Stimulated activated CD8-positive, alpha-beta memory T cell treated with anti-CD3 and anti-CD28 coated beads, Interleukin-12 subunit alpha, Interleukin-12 subunit beta, amount 100 ng/mL, for 24 hours (primary cell): ENCODE results near the gene XYLT1.

Experiments used
- DNase-seq: peaks from one replicate; pipeline ENCODE4 v3.0.0-alpha.2; 2020; ENCODE audit errors: extremely low read depth

Gene XYLT1

DNA sequence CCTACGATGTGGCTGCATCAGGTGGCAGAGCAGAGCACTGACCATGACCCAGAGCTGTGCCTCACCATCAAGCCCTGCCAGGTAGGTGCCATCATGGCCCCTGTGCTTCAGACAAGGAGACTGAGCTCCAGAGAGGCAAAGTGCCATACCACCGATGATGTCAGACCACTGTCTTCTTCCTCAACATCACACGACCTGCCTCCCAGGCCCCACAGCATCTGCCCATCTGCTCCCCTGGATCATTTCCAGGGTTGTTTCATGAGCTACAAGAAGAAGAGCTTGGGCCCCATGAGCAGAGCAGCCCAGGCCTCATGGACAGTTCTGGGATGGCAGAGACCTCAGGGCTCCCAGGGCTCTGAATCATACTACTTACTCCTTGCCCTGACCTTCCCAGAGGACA is 9.9 kb downstream of the XYLT1 start:
- DNase-seq = no peak

DNA sequence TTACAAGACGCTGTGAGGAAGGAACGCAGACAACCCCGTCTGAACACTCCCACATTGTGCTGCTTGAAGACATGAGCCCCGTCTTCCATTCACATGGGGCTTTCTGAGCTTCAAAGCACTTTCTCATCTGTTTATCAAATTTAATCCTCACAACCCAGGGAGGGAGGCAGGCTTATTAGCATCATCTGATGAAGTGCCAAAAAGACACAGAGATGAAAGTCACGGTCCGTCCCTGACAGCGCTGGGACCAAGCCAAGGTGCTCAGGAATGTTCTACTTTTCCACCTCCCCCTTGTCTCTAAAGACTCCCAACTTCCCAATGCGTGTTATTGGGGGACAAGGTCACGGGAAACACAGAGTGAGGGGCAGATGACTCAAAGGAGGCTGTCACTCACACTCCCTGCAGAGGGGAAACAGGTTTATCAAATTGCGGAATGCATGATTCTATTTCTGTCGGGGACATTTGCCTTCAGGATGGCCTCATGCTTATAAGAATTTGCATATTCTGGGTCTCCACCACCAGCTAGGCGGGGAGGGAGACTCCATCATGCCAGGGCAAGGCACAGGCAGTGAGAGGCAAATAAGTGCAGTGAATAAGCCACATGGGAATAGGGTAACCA is 10.7 kb downstream of the XYLT1 start:
- DNase-seq = no peak

DNA sequence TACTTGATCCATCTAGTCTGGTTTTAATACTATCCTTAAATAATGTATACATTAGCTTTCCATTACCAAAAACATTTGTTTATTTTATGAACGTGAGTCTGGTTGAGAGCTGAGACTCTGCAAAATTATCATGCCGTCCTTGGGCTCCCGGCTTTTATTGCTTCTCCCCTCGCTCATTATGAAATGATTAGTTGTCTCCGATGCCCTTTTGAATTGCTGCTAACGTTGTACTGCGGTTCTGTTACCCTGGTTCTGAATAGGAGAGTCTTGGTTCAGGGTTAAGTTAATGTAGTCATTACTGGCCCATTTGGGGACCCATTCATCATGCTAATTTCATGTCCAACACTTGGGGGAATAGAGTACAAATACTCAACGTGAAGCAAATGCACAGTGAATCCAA is 12.8 kb downstream of the XYLT1 start:
- DNase-seq = no peak

DNA sequence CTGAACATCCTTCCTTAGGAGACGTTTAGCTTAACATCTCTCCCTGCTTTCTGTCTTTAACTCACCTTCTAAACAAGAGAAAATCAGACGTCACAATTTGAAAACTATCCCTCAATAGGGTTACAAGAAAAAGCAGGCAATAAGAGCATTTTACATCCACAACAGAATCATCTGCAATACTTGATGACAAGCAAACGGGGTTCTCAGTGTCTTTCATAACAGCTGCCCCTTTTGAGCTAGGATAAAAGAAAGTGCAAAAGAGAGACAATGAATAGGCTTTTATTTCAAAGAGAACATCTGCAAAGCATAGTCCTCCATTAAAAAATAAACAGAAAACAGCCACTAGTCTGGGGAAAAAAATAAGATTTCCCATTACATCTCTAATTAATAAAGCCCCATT is 13.2 kb downstream of the XYLT1 start:
- DNase-seq = no peak

DNA sequence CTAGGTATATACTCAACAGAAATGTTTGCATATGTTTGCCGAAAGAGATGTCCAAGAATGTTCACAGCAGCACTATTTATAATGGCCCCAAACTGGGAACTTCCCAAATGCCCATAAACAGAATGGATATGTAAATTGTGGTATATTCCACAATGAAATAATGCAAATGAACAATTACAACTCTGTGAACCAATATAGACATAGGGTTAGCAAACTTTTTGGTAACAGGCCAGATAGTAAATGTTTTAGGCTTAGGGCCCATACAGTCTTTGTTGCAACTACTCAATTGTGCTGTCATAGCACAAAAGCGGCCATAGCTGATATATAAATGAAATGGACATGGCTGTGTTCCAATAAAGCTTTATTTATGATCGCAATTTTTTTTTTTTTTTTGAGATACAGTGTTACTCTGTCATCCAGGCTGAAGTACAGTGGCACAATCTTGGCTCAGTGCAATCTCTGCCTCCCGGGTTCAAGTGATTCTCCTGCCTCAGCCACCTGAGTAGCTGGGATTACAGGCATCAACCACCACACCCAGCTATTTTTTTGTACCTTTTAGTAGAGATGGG is 16.5 kb downstream of the XYLT1 start:
- no peak for DNase-seq

DNA sequence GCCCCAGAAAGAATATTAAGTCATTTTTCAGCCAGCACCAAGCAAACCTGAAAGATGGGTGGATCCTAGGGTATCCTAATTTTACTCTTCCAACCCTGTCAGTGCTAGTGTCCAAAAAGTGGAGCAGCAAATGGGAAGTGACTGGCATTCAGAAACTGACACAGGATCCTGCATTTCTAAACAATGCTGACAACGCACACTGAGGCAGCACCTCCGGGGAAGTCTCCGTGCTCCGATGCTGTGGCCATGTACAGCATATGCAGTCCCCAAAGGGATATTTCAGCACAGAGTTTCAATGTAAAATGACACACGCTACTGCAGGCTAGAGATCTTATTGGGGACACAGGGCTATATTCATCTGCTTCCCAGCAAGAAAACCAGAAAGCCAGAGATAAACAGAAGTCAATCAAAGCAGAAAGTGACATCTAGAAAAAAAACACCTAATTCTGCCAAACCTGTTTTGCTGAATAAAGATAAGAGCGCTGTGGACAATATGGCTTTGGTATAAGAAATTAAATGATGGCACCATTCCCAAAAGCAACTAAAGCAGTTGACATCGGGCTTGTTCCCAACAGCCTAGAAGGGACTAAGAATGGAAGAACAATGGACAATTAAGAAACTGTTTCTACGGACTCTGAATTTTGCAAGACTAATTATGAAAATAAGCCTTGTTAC is 17.3 kb downstream of the XYLT1 start:
- DNase-seq = no peak

DNA sequence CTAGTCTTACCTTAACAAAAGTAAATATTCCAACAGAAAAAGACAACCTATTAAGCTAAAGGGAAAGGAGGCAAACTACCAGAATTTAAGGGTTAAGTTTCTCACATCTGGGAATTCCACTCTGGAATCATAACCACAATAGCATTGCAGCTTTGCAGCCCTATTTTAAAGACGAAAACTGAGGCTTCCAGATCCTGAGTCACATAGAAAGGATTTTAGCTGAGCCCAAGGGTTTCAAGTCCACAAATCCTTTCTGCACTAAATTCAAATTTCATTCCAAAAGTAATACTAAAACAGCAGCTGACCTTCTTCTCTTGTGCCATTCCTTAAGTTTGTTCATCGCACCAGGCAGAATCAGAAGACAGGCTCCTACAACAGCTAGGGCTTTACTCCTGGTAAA is 17.8 kb downstream of the XYLT1 start:
- no peak for DNase-seq

DNA sequence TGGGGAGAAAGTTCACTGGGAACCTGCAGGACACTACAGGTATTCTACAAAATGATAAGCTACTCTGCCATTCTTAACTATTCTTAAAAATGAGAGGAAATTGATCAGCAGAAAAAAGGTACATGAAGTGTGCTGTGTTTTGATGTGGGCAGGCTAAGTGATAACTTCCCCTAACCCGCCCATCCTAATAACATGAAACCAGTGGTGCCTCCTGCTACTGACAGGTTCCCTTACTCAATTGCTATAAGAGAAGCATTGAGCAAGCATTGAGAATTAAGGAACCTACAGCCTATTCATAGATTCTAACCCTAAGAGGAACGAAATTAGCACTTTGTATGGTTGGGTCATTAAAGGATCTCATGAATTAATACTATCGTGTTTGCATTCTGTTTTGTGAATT is 18.9 kb downstream of the XYLT1 start:
- no peak for DNase-seq

DNA sequence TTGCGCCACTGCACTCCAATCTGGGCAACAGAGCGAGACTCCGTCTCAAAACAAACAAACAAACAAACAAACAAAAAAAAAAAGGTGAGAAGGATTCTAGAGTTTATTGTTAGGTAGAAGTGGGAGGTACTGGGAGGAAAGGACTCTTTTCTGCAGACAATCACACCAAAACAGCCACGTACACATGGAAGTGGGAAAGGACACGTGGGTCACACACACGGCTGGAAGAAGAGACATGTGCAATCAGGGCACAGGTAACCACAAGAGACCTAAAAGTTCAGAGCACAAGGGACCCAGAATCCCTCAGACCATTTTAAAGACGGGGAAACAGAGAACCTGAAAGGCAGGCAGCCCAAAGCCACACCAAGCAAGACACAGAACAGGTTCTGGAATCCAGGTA is 20.5 kb downstream of the XYLT1 start:
- DNase-seq = no peak

DNA sequence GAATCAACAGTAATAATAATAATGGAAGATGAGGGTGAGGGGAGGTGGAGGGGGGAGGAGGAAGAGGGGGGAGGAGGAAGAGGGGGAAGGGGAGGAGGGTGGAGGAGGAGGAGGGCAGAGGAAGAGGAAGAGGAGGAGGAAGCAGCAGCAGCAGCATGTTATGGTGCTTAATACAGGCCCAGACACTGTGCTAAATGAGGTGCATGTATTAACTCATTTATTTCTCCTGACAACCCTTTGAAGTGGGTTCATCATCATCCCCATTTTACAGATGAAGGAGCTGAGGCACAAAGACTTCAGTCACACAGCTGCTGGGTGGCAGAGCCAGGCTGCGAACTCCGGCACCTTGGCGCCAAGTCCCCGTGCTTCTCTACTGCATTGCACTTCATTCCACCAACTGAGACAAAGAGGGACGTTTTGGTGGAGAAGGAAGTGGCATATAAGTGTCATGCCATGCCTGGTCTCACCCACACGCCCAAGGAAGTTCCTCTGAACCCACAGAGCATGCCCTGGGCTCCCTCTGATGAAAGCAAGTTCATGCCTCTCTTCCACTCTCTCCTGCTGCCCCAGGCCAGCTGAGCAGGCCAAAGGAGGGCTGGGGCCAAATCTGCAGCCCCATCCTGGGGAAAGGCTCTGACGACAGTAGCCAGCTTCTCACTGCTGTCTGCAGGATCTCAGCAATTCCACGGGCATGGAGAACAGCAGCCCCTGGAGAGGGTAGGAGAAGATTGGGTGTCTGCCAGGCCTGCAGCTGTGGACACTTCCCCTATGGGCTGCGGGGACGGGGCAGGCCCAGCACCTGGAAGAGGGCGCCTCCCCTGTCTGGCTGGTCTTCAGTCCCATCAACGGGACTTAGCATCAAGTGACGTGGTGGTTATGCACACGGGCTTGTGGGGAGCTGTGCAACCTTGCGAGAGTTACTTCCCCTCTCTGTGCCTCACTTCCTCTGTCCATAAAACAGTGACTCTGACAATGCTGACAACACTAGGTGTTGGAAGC is 21.8 kb downstream of the XYLT1 start:
- DNase-seq = no peak

DNA sequence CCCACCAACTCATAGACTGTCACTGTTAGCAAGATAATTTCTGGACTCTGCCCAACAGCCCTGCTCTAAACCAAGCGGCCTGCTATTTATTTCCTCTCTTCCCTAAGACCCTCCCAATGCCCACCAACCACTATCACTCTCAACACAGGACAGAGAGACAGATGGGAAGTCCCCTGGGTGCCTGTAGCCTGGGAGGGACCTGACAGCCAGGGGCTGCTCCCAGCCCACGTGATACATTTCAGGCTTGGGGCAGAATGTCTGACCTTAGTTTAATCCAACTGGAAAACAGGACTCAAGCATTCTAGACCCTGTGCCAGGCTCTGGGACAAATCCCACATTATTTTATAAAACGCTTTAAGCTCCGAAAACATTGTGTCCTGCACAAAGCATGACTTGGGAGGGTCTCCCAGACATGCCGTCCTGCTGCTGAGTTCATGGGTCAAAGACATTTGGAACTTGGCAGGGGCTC is 23.6 kb downstream of the XYLT1 start:
- DNase-seq = no peak

DNA sequence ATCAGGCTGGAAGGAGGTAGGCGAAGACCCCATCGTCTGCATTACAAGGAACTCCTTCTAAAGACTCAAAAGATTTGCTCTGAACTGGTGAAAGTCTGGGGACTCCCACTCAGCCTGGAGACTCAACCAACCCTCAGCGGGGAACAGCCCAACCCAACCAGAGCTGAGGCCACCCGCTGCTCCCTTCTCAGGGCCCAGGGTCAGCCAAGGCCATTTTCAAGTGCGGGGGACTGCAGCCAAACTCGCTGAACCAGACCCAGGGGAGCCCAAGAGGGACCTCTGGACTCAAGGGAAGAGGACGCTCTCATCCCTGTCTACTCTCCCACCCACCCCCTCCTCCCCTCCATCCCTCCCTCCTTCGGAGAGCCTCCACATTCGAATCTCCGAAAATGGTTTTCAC is 24.1 kb downstream of the XYLT1 start:
- no peak for DNase-seq

DNA sequence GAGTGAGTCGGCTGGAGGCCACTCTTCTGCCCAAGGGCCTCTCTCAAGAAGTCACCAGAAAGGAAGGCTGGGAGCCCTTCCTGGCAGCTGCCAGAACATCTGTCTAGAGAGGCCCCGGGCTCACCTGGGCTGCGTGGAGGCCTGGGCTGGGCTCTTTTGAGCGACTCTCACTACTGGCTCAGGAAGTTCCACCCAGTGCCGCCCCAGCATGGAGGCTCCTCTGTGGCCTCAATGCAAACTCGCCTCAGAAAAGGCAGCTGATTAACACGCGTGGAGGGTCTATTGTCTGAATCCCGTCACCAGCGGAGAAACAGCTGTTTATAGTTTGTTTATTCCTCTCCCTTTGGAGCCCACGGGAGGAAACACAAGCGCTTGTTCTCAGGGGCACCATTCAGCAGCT is 25.3 kb downstream of the XYLT1 start:
- no peak for DNase-seq

DNA sequence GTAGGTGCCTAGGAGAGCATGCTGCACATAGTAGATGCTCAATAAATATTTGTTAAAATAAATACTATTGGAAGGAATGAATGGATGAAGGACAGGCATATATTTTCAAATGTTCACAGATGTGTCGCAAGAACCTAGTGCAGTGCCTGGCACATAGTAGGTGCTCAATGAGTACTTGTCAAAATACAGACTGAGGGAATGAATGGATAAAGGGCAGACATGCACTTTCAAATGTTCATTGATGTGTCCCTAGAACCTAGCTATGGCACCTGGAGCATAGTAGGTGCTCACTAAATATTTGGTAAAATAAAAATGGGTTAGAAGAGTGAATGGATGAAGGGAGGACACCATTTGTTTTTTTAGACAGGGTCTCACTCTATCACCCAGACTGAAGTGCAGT is 26.1 kb downstream of the XYLT1 start:
- no peak for DNase-seq

DNA sequence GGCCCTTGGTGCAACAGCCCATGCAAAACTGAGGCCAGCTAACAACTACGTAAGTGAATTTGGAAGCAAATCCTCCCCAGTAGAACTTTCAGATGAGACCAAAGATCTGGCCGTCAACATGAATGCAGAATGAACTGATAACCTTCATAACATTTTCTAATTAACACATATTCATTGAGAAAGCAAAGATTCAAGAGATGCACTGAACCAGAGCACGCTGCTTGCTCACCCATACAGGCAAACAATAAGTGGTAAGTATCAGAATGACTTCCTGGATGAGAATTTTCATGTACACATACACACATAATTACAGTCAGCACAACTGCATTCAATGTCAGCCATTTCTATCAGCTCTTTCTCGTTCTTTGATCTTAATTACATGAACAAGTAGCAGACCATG is 30.6 kb downstream of the XYLT1 start:
- no peak for DNase-seq

DNA sequence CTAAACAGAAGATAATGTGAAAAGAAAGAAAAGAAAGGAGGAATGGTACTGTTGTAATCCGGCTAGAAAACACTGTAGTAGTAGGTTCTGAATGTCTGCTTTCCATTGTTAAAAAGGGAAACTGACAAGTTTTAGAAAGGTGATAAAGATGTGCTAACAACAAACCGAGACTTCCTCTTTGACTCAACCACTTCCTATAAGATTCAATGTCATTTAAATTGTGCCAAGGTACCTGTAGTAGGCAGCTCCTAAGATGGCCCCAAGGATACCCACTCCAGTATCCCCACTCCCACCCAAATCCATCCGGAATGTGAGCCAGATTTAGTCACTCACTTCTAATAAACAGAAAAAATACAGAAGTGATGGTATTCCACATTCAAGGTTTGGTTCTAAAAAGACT is 31.2 kb downstream of the XYLT1 start:
- no peak for DNase-seq

DNA sequence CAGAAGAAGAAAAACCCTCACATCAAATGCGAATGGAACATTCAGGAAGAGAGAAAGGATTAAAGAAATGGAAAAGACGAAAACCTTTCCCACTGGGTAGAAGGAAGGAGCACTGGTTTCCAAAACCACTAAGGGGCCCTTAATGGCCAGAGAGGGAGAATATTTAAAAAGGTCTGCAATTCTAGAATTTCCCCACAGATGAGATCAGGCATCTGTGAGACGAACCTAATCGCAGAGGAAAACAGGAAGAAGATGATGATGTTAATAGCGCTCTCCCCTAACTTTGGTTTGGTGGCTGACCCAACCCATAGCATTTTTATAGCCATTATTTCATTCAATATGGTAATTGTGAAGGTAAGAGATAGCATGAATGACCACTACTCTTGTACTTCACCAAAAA is 32.8 kb downstream of the XYLT1 start:
- no peak for DNase-seq

DNA sequence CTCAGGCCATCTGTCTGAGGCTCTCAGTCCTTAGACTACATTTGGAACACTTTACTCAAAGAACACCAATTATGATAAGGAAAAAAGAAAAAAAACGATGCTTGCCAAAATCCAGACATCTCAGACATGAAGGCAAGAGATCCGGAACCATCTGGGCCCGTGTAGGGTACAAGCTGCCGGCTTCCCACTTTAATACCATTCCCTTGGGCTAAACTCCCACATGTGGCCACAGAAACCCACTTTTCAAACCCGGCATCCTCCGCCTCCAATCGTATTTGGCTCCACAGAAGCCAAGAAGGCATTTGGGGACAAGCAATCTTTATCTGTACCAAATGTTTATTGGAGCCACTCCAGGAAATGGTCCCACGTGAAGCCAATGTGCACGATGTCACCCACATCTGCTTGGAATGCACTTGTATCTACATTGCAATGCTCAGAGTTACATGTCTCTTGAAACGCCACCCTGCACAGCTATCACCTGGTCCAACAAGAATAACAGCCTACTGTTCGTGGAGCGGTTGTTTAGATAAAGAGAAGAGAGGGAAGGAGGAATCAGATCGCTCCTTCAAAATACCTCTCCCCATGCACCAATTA is 33.5 kb downstream of the XYLT1 start:
- no peak for DNase-seq

DNA sequence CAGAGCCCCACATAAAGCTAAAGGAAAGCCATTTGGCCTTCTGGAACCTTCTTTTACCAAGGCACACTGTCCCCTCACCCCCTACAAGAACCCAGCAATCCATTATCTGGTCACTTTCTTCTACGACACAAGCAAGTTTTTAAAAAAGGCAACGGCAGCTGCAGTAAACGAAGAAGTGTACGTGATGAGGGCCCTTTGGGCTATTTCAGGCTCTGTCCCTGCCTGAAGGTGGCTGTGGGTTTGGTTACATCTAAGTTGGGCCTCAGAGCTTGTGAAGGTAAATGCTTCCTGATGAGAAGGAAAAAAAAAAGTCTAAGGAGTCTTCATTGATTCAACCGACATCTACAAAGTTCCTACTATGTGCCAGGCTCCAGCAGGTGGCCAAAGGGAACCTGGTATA is 35.4 kb downstream of the XYLT1 start:
- no peak for DNase-seq

DNA sequence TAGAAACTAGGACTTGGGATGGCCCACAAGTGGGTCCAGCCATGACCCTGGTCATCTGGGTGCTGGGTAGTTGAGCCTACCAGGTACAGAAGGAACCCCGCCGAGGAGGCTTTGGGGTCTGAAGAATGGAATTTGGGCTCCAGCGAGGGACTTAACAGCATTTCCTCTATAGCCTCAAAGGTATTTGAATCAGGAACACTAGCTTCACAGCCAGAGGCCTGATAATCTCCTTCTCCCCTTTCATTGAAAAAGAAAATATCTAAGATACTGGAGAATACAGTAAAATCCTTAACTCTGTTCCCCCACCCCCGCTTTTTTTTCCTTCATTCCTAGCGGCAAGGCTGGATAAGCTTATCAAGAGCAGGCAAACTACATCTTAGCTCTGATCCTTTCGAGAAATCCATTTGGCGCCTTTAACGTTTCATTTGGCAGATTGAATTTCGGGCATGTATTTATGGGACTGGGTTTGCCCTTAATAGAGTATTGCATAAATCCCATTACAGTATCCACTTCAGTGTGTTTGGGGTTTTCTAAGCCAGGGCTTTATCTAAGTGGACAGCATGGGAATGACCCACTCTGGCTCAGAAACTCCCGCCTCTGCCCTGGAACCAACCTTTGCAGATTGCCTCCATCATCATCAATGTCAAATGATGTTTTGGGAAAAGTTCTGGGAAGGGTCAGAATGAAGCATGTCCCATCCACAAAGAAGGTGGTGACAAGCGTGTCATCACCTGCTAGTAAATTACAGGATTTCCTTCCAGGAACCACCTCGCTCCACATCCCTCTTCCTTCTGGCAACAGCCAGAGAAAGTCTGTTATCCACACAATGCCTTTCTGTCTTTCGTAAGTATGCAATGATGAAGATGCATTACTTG is 36.9 kb downstream of the XYLT1 start:
- no peak for DNase-seq
